ENCODE data around the gene SHC3. TPM values are rescaled to one million over a fixed set of nuclear protein-coding genes. Genes with fewer than 3 reads are reported as not detected.

The SHC3 gene
- total and polyA plus RNA-seq, 2 experiments from 2014 or later: 1.3 to 2.9 TPM

- no peak overlapping the region for H3K27ac ChIP-seq (ENCODE audit: low read depth)
- Mint-ChIP-seq H3K4me3 (no peak overlapping the region), H3K4me1 (no peaks in the 10 kb centered on the region), H3K36me3 (ENCODE audit: low read depth) (peaks cover 3% of the 10 kb centered on the region; the same call in 1 of the 3 replicates), H3K27me3 (ENCODE audit: insufficient read depth, low read depth, poor library complexity) (no peaks in the 10 kb centered on the region), H3K9me3 (no peaks in the 10 kb centered on the region), H3K27ac (no peak overlapping the region)
- no peaks in the 10 kb centered on the region for H3F3A ChIP-seq (replicated peaks; ENCODE audit: low read depth)
- H3K4me2 ChIP-seq: no peak overlapping the region
- no peaks in the 10 kb centered on the region for H3K4me1 ChIP-seq (ENCODE audit: insufficient read depth)
- H2AFZ ChIP-seq: no peak overlapping the region
- ATAC-seq (no peak), DNase-seq (ENCODE audit: low spot score) (no peak)
- no peaks in the 10 kb centered on the region for H4K20me1 ChIP-seq (replicated peaks; ENCODE audit: insufficient read depth)
- no peaks in the 10 kb centered on the region for H3K27me3 ChIP-seq (ENCODE audit: insufficient read depth)
- TF ChIP-seq ZNF331 (CRISPR knock-in tag; IDR thresholded peaks at IDR 0.05; ENCODE audit: low read depth): no peak
- TF ChIP-seq CREB1 (CRISPR knock-in tag; IDR thresholded peaks at IDR 0.05; ENCODE audit: low read depth): no peak
- no peak for TF ChIP-seq NANOG (IDR thresholded peaks at IDR 0.05; ENCODE audit: borderline replicate concordance)
- TF ChIP-seq POLR2AphosphoS5 (IDR thresholded peaks at IDR 0.05; ENCODE audit: low read depth): no peak
- TF ChIP-seq, protein P1, sequence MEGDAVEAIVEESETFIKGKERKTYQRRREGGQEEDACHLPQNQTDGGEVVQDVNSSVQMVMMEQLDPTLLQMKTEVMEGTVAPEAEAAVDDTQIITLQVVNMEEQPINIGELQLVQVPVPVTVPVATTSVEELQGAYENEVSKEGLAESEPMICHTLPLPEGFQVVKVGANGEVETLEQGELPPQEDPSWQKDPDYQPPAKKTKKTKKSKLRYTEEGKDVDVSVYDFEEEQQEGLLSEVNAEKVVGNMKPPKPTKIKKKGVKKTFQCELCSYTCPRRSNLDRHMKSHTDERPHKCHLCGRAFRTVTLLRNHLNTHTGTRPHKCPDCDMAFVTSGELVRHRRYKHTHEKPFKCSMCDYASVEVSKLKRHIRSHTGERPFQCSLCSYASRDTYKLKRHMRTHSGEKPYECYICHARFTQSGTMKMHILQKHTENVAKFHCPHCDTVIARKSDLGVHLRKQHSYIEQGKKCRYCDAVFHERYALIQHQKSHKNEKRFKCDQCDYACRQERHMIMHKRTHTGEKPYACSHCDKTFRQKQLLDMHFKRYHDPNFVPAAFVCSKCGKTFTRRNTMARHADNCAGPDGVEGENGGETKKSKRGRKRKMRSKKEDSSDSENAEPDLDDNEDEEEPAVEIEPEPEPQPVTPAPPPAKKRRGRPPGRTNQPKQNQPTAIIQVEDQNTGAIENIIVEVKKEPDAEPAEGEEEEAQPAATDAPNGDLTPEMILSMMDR (conservative IDR thresholded peaks at IDR 0.05; ENCODE audit: low read depth in 2 of 2): no peak
- TF ChIP-seq ZNF114 (CRISPR knock-in tag; IDR thresholded peaks at IDR 0.05): no peak
- no peak for TF ChIP-seq JUNB (IDR thresholded peaks at IDR 0.05; ENCODE audit: unreplicated experiment)
- H3K4me3 ChIP-seq: no peak overlapping the region
- no peaks in the 10 kb centered on the region; the same call in 1 of the 2 replicates for H3K9me2 ChIP-seq (ENCODE audit: insufficient read depth)
- no peaks in the 10 kb centered on the region for H3K79me2 ChIP-seq (replicated peaks; ENCODE audit: insufficient read depth)
- H3K36me3 ChIP-seq (ENCODE audit: insufficient read depth): no peaks in the 10 kb centered on the region
Observed at GRCh38 chr9:89060790-89061189, 117.8 kb downstream of the SHC3 start.

DNA sequence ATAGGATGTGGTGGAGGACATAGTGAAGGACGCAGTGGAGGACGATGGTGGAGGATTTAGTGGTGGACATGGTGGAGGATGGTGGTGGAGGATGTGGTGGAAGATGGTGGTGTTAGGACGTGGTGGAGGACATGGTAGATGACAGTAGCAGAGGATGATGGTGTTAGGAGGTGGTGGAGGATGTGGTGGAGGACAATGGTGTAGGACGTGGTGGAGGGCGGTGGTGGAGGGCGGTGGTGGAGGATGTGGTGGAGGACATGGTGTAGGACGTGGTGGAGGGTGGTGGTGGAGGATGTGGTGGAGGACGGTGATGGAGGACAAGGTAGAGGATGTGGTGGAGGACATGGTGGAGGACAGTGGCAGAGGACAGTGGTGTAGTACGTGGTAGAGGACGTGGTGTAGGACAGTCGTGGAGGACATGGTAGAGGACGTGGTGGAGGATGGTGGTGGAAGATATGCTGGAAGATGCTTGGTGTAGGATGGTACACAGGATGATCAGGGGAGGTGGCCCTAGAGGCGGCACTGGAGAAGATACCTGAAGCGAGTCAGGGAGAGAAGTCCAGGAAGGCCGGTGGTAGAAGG, 118.6 kb downstream of the SHC3 start:
- H2AFZ ChIP-seq: no peak overlapping the region
- no peaks in the 10 kb centered on the region for H3K4me1 Mint-ChIP-seq
- no peak for TF ChIP-seq ZNF331 (CRISPR knock-in tag; IDR thresholded peaks at IDR 0.05; ENCODE audit: low read depth)
- no peak for TF ChIP-seq JUNB (IDR thresholded peaks at IDR 0.05; ENCODE audit: unreplicated experiment)
- no peak for TF ChIP-seq EZH2 (IDR thresholded peaks at IDR 0.05; ENCODE audit: low read depth, unreplicated experiment)
- TF ChIP-seq EZH2phosphoT487 (IDR thresholded peaks at IDR 0.05; ENCODE audit: unreplicated experiment): no peak
- TF ChIP-seq POLR2AphosphoS5 (IDR thresholded peaks at IDR 0.05; ENCODE audit: low read depth): no peak
- no peak for TF ChIP-seq ZNF462 (CRISPR knock-in tag; IDR thresholded peaks at IDR 0.05)

More for the DNA sequence above, 118.6 kb downstream of the SHC3 start:
- Histone ChIP-seq H3K27ac (ENCODE audit: low read depth) (no peak overlapping the region), H3K9me2 (ENCODE audit: insufficient read depth) (no peaks in the 10 kb centered on the region; the same call in 1 of the 2 replicates), H3K27me3 (ENCODE audit: insufficient read depth) (no peaks in the 10 kb centered on the region), H3K79me2 (replicated peaks; ENCODE audit: insufficient read depth) (no peaks in the 10 kb centered on the region), H3K36me3 (ENCODE audit: insufficient read depth) (no peaks in the 10 kb centered on the region), H3K4me3 (no peak overlapping the region), H4K20me1 (replicated peaks; ENCODE audit: insufficient read depth) (no peaks in the 10 kb centered on the region), H3K4me1 (ENCODE audit: insufficient read depth) (no peaks in the 10 kb centered on the region), H3K4me2 (no peak overlapping the region), H3F3A (replicated peaks; ENCODE audit: low read depth) (no peaks in the 10 kb centered on the region)
- Mint-ChIP-seq H3K4me3 (no peak overlapping the region), H3K27me3 (ENCODE audit: insufficient read depth, low read depth, poor library complexity) (no peaks in the 10 kb centered on the region), H3K9me3 (no peaks in the 10 kb centered on the region), H3K36me3 (ENCODE audit: low read depth) (peaks cover 3% of the 10 kb centered on the region; the same call in 1 of the 3 replicates), H3K27ac (no peak overlapping the region)
- ATAC-seq (no peak), DNase-seq (ENCODE audit: low spot score) (no peak)

Data from GM23338 (cell line).